H1 (cell line): ENCODE measurements around the gene ZBED1. TPM values are rescaled to one million over a fixed set of nuclear protein-coding genes. Genes with fewer than 3 reads are reported as not detected.

Experiments
- ASH2L ChIP-seq: fragments of 200-600, 300-600 bp; sonication (generic); IDR thresholded peaks from one replicate; pipeline ENCODE4 v1.7.1; 2017; ENCODE audit warnings: low read length
- CBX8 ChIP-seq: fragments of 300-800, 300-1000 bp; sonication (generic); IDR thresholded peaks from 2 replicates; pipeline ENCODE4 v1.7.1; 2016; ENCODE audit warnings: low read depth, low read length, borderline replicate concordance
- CHD7 ChIP-seq: fragments of 300-600 bp; sonication (generic); IDR thresholded peaks from 2 replicates; pipeline ENCODE4 v1.7.1; 2012; ENCODE audit warnings: low read length, moderate library complexity, mild to moderate bottlenecking, inconsistent platforms; ENCODE audit not compliant: insufficient replicate concordance
- EGR1 ChIP-seq: IDR thresholded peaks from 2 replicates; pipeline ENCODE4 v1.6.1; 2011; ENCODE audit warnings: low read depth, low read length, borderline replicate concordance
- HDAC6 ChIP-seq: IDR thresholded peaks from one replicate; pipeline ENCODE4 v1.7.1; 2012; ENCODE audit warnings: low read depth, mild to moderate bottlenecking, inconsistent platforms, low read length, moderate library complexity
- JUN ChIP-seq: IDR thresholded peaks from 2 replicates; pipeline ENCODE4 v1.6.1; 2011; ENCODE audit warnings: low read depth, mild to moderate bottlenecking, improper control_type of control experiment, low read length
- KDM4A ChIP-seq: IDR thresholded peaks from one replicate; pipeline ENCODE4 v1.7.1; 2012; ENCODE audit warnings: low read depth, mild to moderate bottlenecking, moderate library complexity, low read length, inconsistent platforms; ENCODE audit not compliant: severe bottlenecking
- RFX5 ChIP-seq: IDR thresholded peaks from 2 replicates; pipeline ENCODE4 v1.6.1; 2011; ENCODE audit warnings: low read depth, low read length, improper control_type of control experiment, borderline replicate concordance
- SIX5 ChIP-seq: IDR thresholded peaks from 2 replicates; pipeline ENCODE4 v1.6.1; 2011; ENCODE audit warnings: mild to moderate bottlenecking, low read depth, low read length
- SP4 ChIP-seq: IDR thresholded peaks from 2 replicates; pipeline ENCODE4 v1.6.1; 2012; ENCODE audit warnings: low read length, inconsistent platforms
- TCF12 ChIP-seq: IDR thresholded peaks from 2 replicates; pipeline ENCODE4 v1.6.1; 2011; ENCODE audit warnings: low read depth, mild to moderate bottlenecking, low read length
- YY1 ChIP-seq: IDR thresholded peaks from 2 replicates; pipeline ENCODE4 v1.6.1; 2011; ENCODE audit warnings: low read depth, mild to moderate bottlenecking, low read length
- polyA plus RNA-seq, 7 experiments: library from polyadenylated mRNA; depleted of rRNA in 3 of 7; stranded (reverse) in 5 of 7; unstranded in 2 of 7; fragments of >200 nt in 5 of 7; fragments of 200-250 nt in 2 of 7; gene quantifications; 1 replicate in 5 of 7; 2 replicates in 1 of 7; 4 replicates in 1 of 7; pipeline versions ENCODE4 v1.2.1 to v1.2.3, GENCODE V29; 2011 to 2013; ENCODE audit warnings: missing spikeins in 2 of 7, mixed read lengths in 2 of 7
- total RNA-seq: library from RNA; stranded (reverse); fragmentation: NEBNext Ultra II Directional; extraction: Animal tissue kit (Norgen Biotek cat#: 25700); gene quantifications from 2 replicates; pipeline ENCODE4 v1.2.1, GENCODE V29; 2021

The ZBED1 gene
- total and polyA plus RNA-seq, 2 of the 8 experiments (the other 6 are each of a cell fraction or from before 2014, with no cell fraction given), result 28.5 to 45.8 TPM

GRCh38 chrX:2463973-2464676 lies 36.7 kb downstream of the ZBED1 start (continued):
- TF ChIP-seq CHD7 (no peak), CBX8 (no peak), KDM4A (no peak), JUN (no peak), YY1 (0 out of 2 replicates have a peak, but pooled peaks have one; percentile 8), SP4 (no peak), EGR1 (peak; percentile 54; the same call in 1 of the 2 replicates), SIX5 (no peak), HDAC6 (no peak), RFX5 (no peak), TCF12 (no peak), ASH2L (no peak)
